GM12801 (cell line): ENCODE measurements around the gene DPP6.

Experiments used
- CTCF ChIP-seq: IDR thresholded peaks from one replicate; pipeline ENCODE4 v1.5.1; 2011; ENCODE audit warnings: control low read depth; ENCODE audit not compliant: insufficient read length; ENCODE audit errors: extremely low read depth

The DPP6 gene

GRCh38 chr7:154438571-154439367, 386.6 kb downstream of the DPP6 start:
- no peak for TF ChIP-seq CTCF

GRCh38 chr7:154440058-154440457, 387.9 kb downstream of the DPP6 start:
- TF ChIP-seq CTCF, result no peak

- TF ChIP-seq CTCF, result no peak
Measured at GRCh38 chr7:154440651-154441050, 388.5 kb downstream of the DPP6 start.

GRCh38 chr7:154441811-154442210, 389.6 kb downstream of the DPP6 start:
- TF ChIP-seq CTCF, result no peak

- no peak for TF ChIP-seq CTCF
Measured at GRCh38 chr7:154442939-154443338, 390.7 kb downstream of the DPP6 start.

- no peak for TF ChIP-seq CTCF
Measured at GRCh38 chr7:154450451-154450850, 398.3 kb downstream of the DPP6 start.

GRCh38 chr7:154451480-154452457, 399.6 kb downstream of the DPP6 start:
- TF ChIP-seq CTCF, result no peak
